Stromal cell of bone marrow (primary cell): ENCODE results near the gene ITIH4.

Experiments used
- DNase-seq: peaks from one replicate; pipeline ENCODE4 v3.0.0-alpha.2; 2012; ENCODE audit warnings: low read depth

ITIH4 gene

GRCh38 chr3:52848617-52849016, 18.1 kb upstream of the ITIH4 start:
- DNase-seq = peak; percentile 57

GRCh38 chr3:52847726-52848125, 17.3 kb upstream of the ITIH4 start:
- no peak for DNase-seq

GRCh38 chr3:52847241-52847640, 16.8 kb upstream of the ITIH4 start:
- DNase-seq = no peak

- DNase-seq = no peak
Observed at GRCh38 chr3:52846432-52846965, 16.0 kb upstream of the ITIH4 start.

- DNase-seq = no peak
Observed at GRCh38 chr3:52845691-52846431, 15.4 kb upstream of the ITIH4 start.

GRCh38 chr3:52845157-52845556, 14.7 kb upstream of the ITIH4 start:
- DNase-seq = peak; percentile 69

- no peak for DNase-seq
Observed at GRCh38 chr3:52844290-52844975, 14.0 kb upstream of the ITIH4 start.

GRCh38 chr3:52843881-52844280, 13.4 kb upstream of the ITIH4 start:
- DNase-seq = no peak

GRCh38 chr3:52843108-52843865, 12.8 kb upstream of the ITIH4 start:
- DNase-seq = no peak

- no peak for DNase-seq
Observed at GRCh38 chr3:52842424-52842823, 12.0 kb upstream of the ITIH4 start.

- no peak for DNase-seq
Observed at GRCh38 chr3:52841981-52842340, 11.5 kb upstream of the ITIH4 start.

- no peak for DNase-seq
Observed at GRCh38 chr3:52841211-52841980, 10.9 kb upstream of the ITIH4 start.

- DNase-seq = no peak
Observed at GRCh38 chr3:52839892-52840545, 9.5 kb upstream of the ITIH4 start.

GRCh38 chr3:52839268-52839575, 8.8 kb upstream of the ITIH4 start:
- DNase-seq = no peak

- DNase-seq = no peak
Observed at GRCh38 chr3:52838561-52839267, 8.2 kb upstream of the ITIH4 start.

- no peak for DNase-seq
Observed at GRCh38 chr3:52836986-52837385, 6.5 kb upstream of the ITIH4 start.

GRCh38 chr3:52836471-52836845, 6.0 kb upstream of the ITIH4 start:
- no peak for DNase-seq

- no peak for DNase-seq
Observed at GRCh38 chr3:52835766-52836470, 5.4 kb upstream of the ITIH4 start.

GRCh38 chr3:52834871-52835501, 4.5 kb upstream of the ITIH4 start, which contains the start of gene MUSTN1:
Gene MUSTN1, minus strand, starts transcription at chr3:52835019. Its CDS starts 71 bp downstream, at chr3:52834948.
- no peak for DNase-seq

- no peak for DNase-seq
Observed at GRCh38 chr3:52833202-52833601, 2.7 kb upstream of the ITIH4 start.
